ENCODE measurements around the gene ADGRB3. TPM values are rescaled to one million over a fixed set of nuclear protein-coding genes. Genes with fewer than 3 reads are reported as not detected.
"Not testable (repeated sequence)": the region's sequence is repeated elsewhere in the genome, so short reads cannot be mapped to it uniquely, and the experiment has no call there.

ADGRB3 gene
- total RNA-seq, 2 experiments from 2014 or later = not detected

DNA sequence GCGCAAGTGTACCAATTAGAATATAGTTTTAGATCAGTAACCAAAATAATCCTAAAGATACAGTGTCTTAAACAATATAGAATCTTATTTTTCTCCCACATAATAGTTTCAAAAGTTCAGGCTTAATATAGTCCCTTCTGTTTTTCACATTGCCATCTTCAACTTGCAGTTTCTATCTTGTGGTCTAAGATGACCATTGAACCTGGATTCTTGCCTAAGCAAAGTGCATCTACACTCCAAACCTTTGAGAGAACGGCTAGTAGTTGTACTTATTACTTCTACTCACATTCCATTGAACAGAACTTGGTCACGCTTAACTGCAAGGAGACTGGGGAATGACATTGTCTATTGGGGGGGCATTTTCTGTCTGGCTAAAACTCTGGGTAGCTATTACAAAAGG lies 788.7 kb downstream of the ADGRB3 start:
- intact Hi-C loops (cut with micrococcal nuclease; ENCODE audit: unreplicated experiment) = no loop called here
- POLR2A ChIA-PET = interaction anchor here (1.0 kb wide), 1 partner anchor 43 kb away, joined by 3 read pairs; no protein-coding TSS in a partner anchor
- H3K4me1 ChIP-seq (ENCODE audit: insufficient read depth, low read length, poor library complexity, severe bottlenecking) = no peaks in the 10 kb centered on the region
- H3K4me3 ChIP-seq (ENCODE audit: low read depth, low read length, poor library complexity, severe bottlenecking) = no peak overlapping the region
- H3K4me2 ChIP-seq (ENCODE audit: low read length) = no peak overlapping the region
- no peaks in the 10 kb centered on the region for H3K9me3 ChIP-seq (ENCODE audit: low read length)
- no peaks in the 10 kb centered on the region for H3K79me2 ChIP-seq (ENCODE audit: insufficient read depth, low read depth, low read length)
- TF ChIP-seq, protein P1, sequence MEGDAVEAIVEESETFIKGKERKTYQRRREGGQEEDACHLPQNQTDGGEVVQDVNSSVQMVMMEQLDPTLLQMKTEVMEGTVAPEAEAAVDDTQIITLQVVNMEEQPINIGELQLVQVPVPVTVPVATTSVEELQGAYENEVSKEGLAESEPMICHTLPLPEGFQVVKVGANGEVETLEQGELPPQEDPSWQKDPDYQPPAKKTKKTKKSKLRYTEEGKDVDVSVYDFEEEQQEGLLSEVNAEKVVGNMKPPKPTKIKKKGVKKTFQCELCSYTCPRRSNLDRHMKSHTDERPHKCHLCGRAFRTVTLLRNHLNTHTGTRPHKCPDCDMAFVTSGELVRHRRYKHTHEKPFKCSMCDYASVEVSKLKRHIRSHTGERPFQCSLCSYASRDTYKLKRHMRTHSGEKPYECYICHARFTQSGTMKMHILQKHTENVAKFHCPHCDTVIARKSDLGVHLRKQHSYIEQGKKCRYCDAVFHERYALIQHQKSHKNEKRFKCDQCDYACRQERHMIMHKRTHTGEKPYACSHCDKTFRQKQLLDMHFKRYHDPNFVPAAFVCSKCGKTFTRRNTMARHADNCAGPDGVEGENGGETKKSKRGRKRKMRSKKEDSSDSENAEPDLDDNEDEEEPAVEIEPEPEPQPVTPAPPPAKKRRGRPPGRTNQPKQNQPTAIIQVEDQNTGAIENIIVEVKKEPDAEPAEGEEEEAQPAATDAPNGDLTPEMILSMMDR (conservative IDR thresholded peaks at IDR 0.05; ENCODE audit: low read length) = no peak
- no peak for TF ChIP-seq EZH2phosphoT487 (IDR thresholded peaks at IDR 0.05; ENCODE audit: borderline replicate concordance, low read depth, low read length)
- no peak overlapping the region for H2AFZ ChIP-seq (ENCODE audit: low read length)
- CTCF ChIA-PET (ENCODE audit: unreplicated experiment) = no interaction called here
- no peaks in the 10 kb centered on the region for H3K9me2 ChIP-seq (ENCODE audit: insufficient read depth, low read length)
- no peaks in the 10 kb centered on the region for H3K36me3 ChIP-seq (ENCODE audit: insufficient read depth, low read length)
- no peak for DNase-seq (ENCODE audit: low spot score)
- H4K20me1 ChIP-seq (ENCODE audit: insufficient read depth, low read length) = no peaks in the 10 kb centered on the region
- no peak overlapping the region for H3K27ac ChIP-seq (ENCODE audit: low read depth, low read length, poor library complexity, severe bottlenecking)
- no TSS peak for BruUV-seq (replicated peaks)

DNA sequence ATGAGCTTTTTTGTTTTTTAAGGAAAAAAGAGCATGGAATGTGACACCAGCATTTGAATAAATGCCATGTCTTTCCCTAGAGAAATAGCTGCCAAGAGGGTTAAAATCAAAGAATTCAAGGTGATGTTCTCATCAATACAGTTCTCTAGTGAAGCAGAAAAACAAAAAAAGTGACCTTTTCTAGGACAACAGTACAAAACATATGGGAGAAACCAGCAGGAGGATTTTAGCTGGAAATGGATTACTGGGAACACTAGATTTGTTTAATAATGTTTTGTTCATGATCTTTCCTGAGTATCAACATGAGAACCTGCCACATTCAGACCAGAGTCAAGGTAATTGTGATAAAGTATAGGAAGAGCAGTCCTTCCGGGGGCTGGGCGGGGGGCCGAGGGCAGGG lies 789.5 kb downstream of the ADGRB3 start:
- ChIA-PET CTCF (ENCODE audit: unreplicated experiment) (no interaction called here), POLR2A (interaction anchor here (0.9 to 1.0 kb wide), 2 partner anchors 38 to 44 kb away, joined by 3 to 4 read pairs; no protein-coding TSS in a partner anchor)
- H3K9me3 ChIP-seq (ENCODE audit: low read length) = no peaks in the 10 kb centered on the region
- no TSS peak for BruUV-seq (replicated peaks)
- no peak overlapping the region for H3K27ac ChIP-seq (ENCODE audit: low read depth, low read length, poor library complexity, severe bottlenecking)
- H3K4me1 ChIP-seq (ENCODE audit: insufficient read depth, low read length, poor library complexity, severe bottlenecking) = no peaks in the 10 kb centered on the region
- no peaks in the 10 kb centered on the region for H3K79me2 ChIP-seq (ENCODE audit: insufficient read depth, low read depth, low read length)
- H2AFZ ChIP-seq (ENCODE audit: low read length) = no peak overlapping the region
- no peaks in the 10 kb centered on the region for H3K9me2 ChIP-seq (ENCODE audit: insufficient read depth, low read length)
- no peak overlapping the region for H3K4me3 ChIP-seq (ENCODE audit: low read depth, low read length, poor library complexity, severe bottlenecking)
- no peak overlapping the region for H3K4me2 ChIP-seq (ENCODE audit: low read length)
- H3K36me3 ChIP-seq (ENCODE audit: insufficient read depth, low read length) = no peaks in the 10 kb centered on the region
- intact Hi-C loops (cut with micrococcal nuclease; ENCODE audit: unreplicated experiment) = no loop called here
- TF ChIP-seq, protein P1 (conservative IDR thresholded peaks at IDR 0.05; ENCODE audit: low read length) = no peak
- TF ChIP-seq EZH2phosphoT487 (IDR thresholded peaks at IDR 0.05; ENCODE audit: borderline replicate concordance, low read depth, low read length) = no peak
- no peaks in the 10 kb centered on the region for H4K20me1 ChIP-seq (ENCODE audit: insufficient read depth, low read length)
- DNase-seq (ENCODE audit: low spot score) = no peak

DNA sequence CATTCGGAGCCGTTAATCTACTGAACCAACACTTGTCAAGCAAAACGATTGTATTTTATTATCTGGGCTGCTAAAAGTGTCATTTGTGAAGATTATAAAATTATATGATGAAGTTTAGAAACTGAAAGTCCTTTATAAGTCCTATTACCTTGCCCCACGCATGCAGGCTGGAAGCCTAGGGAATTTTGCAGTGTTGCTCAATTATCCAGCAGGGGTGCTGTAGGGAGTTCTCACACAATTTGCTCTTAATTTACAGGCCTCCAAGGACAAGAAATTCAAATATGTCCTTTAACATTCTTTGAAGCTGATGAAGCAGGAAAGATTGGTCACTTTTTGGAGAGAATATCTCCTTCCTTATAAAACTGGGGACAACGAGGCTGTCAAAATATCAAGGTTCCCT lies 792.8 kb downstream of the ADGRB3 start:
- ChIA-PET POLR2A (no interaction called here), CTCF (ENCODE audit: unreplicated experiment) (no interaction called here)
- H3K4me3 ChIP-seq (ENCODE audit: low read depth, low read length, poor library complexity, severe bottlenecking) = no peak overlapping the region
- no peaks in the 10 kb centered on the region for H3K4me1 ChIP-seq (ENCODE audit: insufficient read depth, low read length, poor library complexity, severe bottlenecking)
- no peaks in the 10 kb centered on the region for H3K9me3 ChIP-seq (ENCODE audit: low read length)
- H3K9me2 ChIP-seq (ENCODE audit: insufficient read depth, low read length) = no peaks in the 10 kb centered on the region
- no peaks in the 10 kb centered on the region for H3K79me2 ChIP-seq (ENCODE audit: insufficient read depth, low read depth, low read length)
- TF ChIP-seq EZH2phosphoT487 (IDR thresholded peaks at IDR 0.05; ENCODE audit: borderline replicate concordance, low read depth, low read length) = no peak
- TF ChIP-seq, protein P1 (conservative IDR thresholded peaks at IDR 0.05; ENCODE audit: low read length) = no peak
- no peak overlapping the region for H3K27ac ChIP-seq (ENCODE audit: low read depth, low read length, poor library complexity, severe bottlenecking)
- no peak overlapping the region for H2AFZ ChIP-seq (ENCODE audit: low read length)
- H3K36me3 ChIP-seq (ENCODE audit: insufficient read depth, low read length) = no peaks in the 10 kb centered on the region
- no peak overlapping the region for H3K4me2 ChIP-seq (ENCODE audit: low read length)
- H4K20me1 ChIP-seq (ENCODE audit: insufficient read depth, low read length) = no peaks in the 10 kb centered on the region
- intact Hi-C loops (cut with micrococcal nuclease; ENCODE audit: unreplicated experiment) = no loop called here
- no TSS peak for BruUV-seq (replicated peaks)
- no peak for DNase-seq (ENCODE audit: low spot score)

DNA sequence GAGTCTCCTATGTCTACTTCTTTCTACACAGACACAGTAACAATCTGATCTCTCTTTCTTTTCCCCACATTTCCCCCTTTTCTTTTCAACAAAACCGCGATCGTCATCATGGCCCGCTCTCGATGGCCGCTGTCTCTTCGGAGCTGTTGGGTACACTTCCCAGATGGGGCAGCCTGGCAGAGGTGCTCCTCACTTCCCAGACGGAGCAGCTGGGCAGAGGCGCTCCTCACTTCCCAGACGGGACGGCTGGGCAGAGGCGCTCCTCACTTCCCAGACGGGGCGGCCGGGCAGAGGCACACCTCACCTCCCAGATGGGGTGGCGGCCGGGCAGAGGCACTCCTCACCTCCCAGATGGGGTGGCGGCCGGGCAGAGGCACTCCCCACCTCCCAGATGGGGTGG lies 797.1 kb downstream of the ADGRB3 start:
- H3K79me2 ChIP-seq (ENCODE audit: insufficient read depth, low read depth, low read length); H4K20me1 ChIP-seq (ENCODE audit: insufficient read depth, low read length); BruUV-seq (replicated peaks); H3K9me3 ChIP-seq (ENCODE audit: low read length); POLR2A ChIA-PET; H3K9me2 ChIP-seq (ENCODE audit: insufficient read depth, low read length); H3K4me2 ChIP-seq (ENCODE audit: low read length); H2AFZ ChIP-seq (ENCODE audit: low read length); H3K36me3 ChIP-seq (ENCODE audit: insufficient read depth, low read length); DNase-seq (ENCODE audit: low spot score); CTCF ChIA-PET (ENCODE audit: unreplicated experiment); H3K27ac ChIP-seq (ENCODE audit: low read depth, low read length, poor library complexity, severe bottlenecking); intact Hi-C loops (cut with micrococcal nuclease; ENCODE audit: unreplicated experiment); H3K4me1 ChIP-seq (ENCODE audit: insufficient read depth, low read length, poor library complexity, severe bottlenecking); H3K4me3 ChIP-seq (ENCODE audit: low read depth, low read length, poor library complexity, severe bottlenecking): not testable (repeated sequence)

DNA sequence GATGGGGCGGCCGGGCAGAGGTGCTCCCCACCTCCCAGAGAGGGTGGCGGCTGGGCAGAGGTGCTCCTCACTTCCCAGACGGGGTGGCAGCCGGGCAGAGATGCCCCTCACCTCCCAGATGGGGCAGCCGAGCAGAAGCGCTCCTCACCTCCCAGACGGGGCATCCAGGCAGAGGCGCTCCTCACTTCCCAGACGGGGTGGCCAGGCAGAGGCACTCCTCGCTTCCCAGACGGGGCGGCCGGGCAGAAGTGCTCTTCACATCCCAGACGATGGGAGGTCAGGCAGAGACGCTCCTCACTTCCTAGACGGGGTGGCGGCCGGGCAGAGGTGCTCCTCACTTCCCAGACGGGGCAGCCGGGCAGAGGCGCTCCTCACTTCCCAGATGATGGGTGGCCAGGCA lies 798.0 kb downstream of the ADGRB3 start:
- H3K4me2 ChIP-seq (ENCODE audit: low read length); DNase-seq (ENCODE audit: low spot score); POLR2A ChIA-PET; H3K9me2 ChIP-seq (ENCODE audit: insufficient read depth, low read length); H4K20me1 ChIP-seq (ENCODE audit: insufficient read depth, low read length); H3K9me3 ChIP-seq (ENCODE audit: low read length); H3K27ac ChIP-seq (ENCODE audit: low read depth, low read length, poor library complexity, severe bottlenecking); H3K79me2 ChIP-seq (ENCODE audit: insufficient read depth, low read depth, low read length); H3K4me1 ChIP-seq (ENCODE audit: insufficient read depth, low read length, poor library complexity, severe bottlenecking); H2AFZ ChIP-seq (ENCODE audit: low read length); CTCF ChIA-PET (ENCODE audit: unreplicated experiment); H3K4me3 ChIP-seq (ENCODE audit: low read depth, low read length, poor library complexity, severe bottlenecking); BruUV-seq (replicated peaks); intact Hi-C loops (cut with micrococcal nuclease; ENCODE audit: unreplicated experiment); H3K36me3 ChIP-seq (ENCODE audit: insufficient read depth, low read length): not testable (repeated sequence)

Data from OCI-LY7 (cell line).